Activated T-cell treated with anti-CD3 and anti-CD28 coated beads for 48 hours (primary cell): ENCODE data around the gene CCND1.

Experiments used
- DNase-seq: peaks from one replicate; pipeline ENCODE4 v3.0.0-alpha.2; 2020; ENCODE audit warnings: low read depth

Gene CCND1

DNA sequence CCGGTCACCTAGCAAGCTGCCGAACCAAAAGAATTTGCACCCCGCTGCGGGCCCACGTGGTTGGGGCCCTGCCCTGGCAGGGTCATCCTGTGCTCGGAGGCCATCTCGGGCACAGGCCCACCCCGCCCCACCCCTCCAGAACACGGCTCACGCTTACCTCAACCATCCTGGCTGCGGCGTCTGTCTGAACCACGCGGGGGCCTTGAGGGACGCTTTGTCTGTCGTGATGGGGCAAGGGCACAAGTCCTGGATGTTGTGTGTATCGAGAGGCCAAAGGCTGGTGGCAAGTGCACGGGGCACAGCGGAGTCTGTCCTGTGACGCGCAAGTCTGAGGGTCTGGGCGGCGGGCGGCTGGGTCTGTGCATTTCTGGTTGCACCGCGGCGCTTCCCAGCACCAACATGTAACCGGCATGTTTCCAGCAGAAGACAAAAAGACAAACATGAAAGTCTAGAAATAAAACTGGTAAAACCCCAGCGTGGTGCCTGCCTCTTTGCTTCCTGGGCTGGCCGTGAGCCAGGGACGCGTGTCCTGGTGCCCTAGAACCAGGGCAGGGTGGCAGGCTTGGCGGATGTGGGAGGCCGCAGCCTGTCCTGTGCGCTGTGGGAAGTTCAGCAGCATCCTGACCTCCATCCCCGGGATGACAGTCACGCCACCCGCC, 13.2 kb downstream of the CCND1 start:
- DNase-seq: no peak

GRCh38 chr11:69654660-69655478, 13.9 kb downstream of the CCND1 start:
- no peak for DNase-seq

DNA sequence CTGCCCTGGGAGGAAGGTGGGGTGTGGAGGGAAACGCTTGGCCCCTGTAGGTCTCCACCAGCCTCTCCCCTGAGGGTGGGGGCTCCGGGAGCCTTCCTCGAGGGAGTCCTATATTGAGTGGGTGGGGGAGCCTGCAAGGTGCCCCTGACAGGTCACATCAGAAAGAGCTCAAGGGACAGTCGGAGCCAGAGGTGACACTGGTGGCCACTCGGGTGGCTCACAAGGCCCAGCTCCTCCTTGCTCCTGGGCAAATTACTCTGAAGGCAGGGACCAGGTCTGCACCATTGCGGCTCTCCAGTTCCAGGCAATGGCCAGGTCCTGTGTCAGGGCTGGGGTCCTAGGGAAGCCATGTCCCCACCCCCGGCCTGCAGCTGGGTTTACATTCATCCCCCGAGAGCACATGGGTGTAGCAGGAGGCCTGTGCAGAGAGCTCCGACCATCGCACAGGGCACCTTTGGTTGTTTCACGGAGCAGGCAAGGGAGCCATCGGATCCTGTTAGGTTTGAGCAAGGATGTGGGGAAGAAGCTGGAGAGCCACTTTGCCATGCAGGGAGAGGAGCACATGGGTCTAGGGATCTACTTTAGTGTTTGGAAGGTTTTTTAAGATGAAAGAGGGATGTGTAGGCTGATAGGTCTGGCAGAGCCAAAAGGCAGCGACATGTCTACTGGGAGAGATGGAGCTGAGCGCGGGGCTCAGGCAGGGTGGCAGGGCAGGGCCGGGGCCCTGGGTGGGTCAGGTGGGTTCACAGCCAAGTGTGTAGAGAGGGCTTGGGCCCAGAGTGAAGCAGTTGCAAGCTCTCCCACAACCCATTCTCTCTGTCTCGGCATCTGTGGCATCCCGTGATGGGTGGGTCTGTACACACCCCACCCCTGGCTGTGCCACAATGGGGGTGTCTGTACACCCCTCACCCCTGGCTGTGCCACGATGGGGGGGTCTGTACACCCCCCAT, 14.8 kb downstream of the CCND1 start:
- no peak for DNase-seq

GRCh38 chr11:69656536-69657455, 15.8 kb downstream of the CCND1 start:
- DNase-seq: no peak

- no peak for DNase-seq
Observed at GRCh38 chr11:69657456-69657910, 16.5 kb downstream of the CCND1 start.

GRCh38 chr11:69657911-69658625, 17.1 kb downstream of the CCND1 start:
- DNase-seq: no peak

DNA sequence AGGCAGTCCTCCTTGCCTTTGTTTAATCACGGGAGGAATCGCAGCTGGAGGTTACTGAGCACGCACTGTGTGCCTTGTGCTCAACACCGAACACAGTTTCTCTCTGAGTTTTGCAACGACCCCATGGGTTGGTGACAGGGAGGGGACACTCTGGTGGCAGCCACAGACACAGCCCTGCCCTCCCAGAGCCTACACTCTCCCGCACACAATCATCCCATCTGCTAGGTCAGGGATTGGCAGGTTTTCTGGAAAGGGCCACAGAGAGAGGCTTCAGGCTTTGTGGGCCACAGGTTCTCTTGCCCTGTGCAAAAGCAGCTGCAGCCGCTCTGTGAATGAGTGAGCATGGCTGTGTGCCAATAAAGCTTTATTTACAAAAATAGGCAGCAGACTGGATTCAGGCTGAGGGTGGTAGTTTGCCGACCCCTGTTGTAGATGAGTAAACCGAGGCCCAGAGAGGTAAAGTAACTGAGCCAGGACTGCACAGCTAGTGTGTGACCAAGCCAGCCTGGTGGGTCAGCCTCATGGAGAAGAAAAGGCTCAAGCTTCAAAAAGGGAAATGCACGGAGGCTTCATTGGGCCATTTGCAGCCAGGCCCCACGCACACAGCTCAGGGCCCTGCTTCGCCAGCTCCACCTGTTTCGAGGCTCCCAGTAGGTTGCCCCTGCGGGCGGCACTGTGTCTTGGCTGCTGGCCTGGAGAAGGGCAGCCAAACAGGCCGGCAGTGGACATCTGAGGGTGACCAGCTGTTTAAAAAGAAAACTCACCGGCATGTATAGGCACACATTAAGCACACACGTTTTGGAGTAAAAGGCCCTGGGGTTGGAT, 17.9 kb downstream of the CCND1 start:
- no peak for DNase-seq

DNA sequence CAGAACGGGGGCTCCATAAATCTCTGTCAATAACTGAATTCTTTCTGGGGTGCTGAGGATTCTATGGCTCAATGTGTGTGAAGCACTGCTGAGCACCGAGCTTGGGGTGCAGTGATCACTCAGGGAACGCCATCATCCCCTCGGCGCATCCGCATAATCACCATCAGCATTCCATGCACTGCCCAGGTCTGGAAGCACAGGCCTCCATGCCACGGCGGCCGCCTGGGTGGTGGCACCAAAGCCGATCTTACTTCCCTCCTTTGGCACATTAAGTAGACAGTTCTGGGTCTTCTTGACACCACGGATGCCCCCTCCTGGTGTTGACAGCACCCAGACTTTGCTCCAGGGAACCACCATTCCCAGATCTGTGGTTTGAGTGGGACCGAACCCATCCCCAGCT, 18.6 kb downstream of the CCND1 start:
- no peak for DNase-seq

GRCh38 chr11:69660001-69660500, 19.1 kb downstream of the CCND1 start:
- no peak for DNase-seq

DNA sequence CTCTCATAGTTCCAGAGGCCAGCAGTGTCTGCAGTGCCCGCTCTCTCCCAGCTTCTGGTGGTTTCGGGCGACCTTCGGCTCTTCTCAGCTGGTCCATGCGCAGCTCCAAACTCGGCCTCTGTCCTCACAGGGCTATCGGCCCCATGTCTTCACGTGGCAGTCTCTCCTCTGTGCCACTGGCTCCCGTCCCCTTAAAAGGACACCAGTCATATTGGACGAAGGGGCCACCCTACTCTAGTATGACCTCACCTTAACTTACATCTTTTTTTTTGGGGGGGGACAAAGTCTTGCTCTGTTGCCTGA, 20.4 kb downstream of the CCND1 start:
- DNase-seq: no peak

GRCh38 chr11:69662021-69662698, 21.2 kb downstream of the CCND1 start:
- no peak for DNase-seq

DNA sequence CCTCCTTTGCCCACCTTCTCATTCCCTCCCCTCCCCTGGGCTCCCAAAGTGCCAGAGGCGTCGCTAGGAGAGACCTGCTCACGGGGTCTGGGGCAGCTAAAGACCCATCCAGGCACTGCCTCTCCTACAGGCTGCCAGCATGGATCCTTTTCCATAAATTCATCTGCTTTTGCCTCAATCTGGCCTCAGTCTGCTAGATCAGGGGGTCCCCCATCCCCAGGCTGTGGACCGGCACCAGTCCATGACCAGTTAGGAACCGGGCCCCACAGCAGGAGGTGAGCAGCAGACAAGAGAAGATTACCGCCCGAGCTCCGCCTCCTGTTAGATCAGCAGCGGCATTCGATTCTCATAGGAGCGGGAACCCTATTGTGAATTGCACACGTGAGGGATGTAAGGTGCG, 21.9 kb downstream of the CCND1 start:
- DNase-seq: no peak

- DNase-seq: no peak
Observed at GRCh38 chr11:69663326-69663725, 22.4 kb downstream of the CCND1 start.

- DNase-seq: no peak
Observed at GRCh38 chr11:69664103-69664775, 23.3 kb downstream of the CCND1 start.

DNA sequence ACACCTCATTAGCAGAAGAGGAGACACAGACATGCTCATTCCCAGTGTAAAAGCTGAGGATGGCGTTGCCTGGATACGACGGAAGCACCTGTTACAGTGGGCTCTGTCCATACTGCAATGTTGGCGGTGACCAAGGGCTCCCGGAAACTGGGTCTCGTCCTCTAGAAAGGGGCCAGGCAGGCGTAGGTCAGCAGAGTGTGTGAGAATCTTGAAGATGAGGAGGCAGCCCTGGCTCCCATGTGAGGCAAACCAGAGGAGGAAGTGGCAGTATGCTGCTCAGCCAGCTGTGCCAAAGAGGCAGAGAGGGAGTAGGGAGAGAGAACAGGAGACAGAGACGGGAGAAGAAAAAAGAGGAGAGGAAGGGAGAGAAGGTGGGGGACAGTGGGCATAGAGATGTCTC, 23.9 kb downstream of the CCND1 start:
- DNase-seq: no peak

DNA sequence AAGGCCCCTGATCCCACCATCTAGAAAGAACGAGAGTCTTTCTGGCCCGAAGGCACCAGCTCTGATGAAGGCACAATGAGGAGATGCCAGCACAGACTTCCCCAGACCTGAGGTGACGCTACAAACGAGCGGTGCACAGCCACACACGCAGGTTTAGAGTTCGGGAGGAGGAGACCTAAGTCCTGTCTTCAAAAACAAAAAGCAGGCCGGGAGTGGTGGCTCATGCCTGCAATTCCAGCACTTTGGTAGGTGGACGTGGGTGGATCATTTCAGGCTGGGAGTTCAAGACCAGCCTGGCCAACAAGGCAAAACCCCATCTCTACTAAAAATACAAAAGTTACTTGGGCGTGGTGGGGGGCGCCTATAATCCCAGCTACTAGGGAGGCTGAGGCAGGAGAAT, 24.7 kb downstream of the CCND1 start:
- DNase-seq: no peak

DNA sequence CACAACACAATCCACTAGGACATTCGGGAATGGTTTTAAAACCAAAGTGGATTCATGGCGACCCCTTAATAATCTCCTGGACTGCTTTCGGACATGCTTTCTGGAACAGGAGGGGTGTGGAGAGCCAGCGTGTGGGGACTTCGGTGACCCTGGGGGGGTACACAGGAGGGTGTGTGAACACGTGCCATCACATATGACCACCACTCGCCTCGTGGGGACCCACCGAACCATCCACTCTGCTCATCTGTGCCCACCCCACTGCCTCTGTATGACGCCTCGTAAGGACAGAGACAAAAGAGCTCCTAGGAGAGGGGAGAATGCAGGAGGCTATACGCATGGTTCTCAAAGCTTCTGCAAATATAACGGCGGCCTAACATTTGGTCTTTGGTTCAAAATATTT, 25.3 kb downstream of the CCND1 start:
- no peak for DNase-seq

DNA sequence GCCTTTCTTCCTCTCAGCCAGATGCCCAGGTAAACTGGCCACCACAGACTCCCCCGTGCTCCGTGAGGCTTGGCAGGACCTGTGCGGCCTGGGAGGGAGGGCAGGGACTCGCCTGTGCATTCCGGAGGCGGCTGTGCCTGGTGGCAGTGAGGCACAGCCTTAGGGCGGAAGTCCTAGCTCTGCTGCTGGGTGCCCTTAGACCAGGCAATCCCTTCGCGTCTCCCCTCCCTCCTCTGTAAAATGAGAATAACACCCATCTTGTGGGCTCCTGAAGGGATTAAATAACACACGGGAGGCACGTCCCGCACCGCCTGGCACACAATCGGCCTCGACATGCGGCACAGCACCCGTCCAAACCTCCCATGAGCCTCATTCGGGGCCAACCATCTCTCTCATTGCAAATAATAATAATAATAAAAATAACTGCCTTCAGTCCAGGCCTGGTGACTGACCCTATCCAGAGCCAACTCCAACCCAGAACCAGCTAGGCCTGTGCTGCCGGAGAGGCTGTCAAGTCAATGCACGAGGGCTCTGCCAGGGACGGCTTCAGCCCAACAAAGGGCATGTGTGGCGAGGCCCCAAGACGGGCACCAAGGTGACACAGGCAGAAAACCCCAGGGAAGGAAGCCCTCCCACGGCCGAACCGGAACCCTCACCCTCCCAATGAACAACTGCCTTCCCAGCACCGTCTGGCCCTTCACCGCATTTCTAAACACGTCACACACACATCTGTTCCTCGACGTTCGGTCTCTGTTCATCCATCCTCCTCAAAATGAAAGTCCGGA, 26.0 kb downstream of the CCND1 start:
- DNase-seq: no peak
